SHP77 (cell line): ENCODE results near the gene SLC9A3.
A peak's percentile ranks its signal among the peaks of the same experiment; 100 is the strongest.
"Not testable (repeated sequence)": the region's sequence is repeated elsewhere in the genome, so short reads cannot be mapped to it uniquely, and the experiment has no call there.

Source experiments
- DNase-seq, 2 experiments: peaks; one replicate each; lab custom pipeline; 2025; lab: John Stamatoyannopoulos, UW

Gene SLC9A3

GRCh38 chr5:525916-526315, 1.7 kb upstream of the SLC9A3 start:
- no peak for DNase-seq

DNA sequence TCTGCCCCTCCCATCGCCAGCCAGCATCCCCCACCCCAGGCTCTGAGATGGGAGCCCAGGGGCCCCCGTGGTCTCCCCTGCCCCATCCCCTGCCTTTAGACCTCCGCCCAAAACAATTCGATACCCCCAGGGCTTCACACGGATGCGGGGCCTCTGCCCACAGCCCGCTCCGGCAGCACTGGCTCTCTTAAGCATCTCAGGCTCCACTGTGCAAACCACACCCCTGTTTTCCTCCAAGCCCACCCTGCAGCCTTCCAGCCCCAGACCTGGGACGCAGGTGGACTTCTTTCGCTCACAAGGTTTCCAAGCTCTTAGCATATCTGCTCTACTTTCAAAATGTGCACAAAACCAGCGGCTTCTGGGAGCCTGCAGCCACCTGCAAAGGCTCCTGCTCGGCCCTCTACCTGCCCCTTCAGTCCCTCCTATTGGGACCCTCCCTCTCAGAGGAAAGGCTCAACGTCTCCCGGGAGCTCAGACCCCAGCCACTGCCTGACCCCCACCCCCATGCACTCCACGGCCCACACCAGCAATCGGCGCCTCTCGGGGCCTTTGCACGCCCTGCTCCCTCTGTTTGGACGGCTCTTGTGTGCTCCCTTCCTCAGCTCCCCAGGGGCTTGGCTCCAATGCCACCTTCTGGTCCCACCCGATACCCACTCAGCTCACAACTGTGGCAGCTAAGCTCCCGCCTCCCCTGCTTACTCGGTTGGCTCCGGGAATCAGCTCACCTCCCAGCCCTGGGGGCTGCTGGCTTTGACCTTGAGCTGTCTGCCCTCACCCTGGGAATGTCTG, 918 bp upstream of the SLC9A3 start:
- DNase-seq, result no peak

GRCh38 chr5:523441-524222, 617 bp downstream of the SLC9A3 start:
- no peak for DNase-seq

DNA sequence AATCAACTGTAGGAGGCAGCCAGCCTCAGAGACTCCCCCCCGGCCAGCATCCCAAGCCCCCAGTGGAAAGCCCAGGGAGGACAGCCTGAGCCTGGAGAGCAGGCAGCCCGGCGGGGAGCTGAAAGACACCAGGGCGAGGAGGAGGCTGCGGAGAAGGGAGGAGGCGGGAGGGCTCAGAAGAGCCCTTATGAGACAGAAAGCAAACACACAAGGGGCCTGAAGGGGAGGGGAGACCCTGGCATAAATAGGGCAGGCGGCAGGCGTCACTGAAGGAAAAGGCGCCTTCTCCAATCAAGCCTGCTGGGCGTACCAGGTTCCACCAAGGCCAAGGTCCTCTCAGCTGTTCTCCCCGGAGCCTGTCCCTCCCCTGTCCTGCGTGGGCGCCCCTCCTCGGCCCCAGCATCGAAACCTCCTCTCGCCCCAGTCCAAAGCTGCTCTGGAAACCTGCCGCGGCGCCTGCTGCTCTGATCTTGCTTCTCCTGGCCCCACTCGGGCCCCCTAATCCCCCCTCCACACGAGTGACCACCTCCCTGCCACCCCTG, 1.3 kb downstream of the SLC9A3 start:
- peak; percentile 23 to 29 for DNase-seq

DNA sequence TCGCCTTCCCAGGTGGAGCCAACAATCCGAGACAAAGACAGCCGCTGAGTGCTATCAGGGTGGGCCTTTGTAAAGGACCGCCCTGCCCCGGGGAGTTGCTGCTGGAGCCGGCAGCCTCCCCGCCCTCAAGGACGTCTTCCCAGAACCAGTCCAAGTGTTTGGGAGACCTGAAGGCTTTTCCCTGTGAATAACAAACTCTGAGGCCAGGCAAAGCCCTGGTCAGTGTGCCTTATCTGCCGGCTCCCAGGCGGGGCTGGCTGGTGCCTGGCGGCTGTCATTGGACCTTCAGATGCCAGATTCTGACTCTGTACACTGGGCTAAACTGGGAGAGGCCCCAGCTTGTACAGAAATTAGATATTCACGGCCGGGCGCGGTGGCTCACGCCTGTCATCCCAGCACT, 2.1 kb downstream of the SLC9A3 start:
- no peak for DNase-seq

DNA sequence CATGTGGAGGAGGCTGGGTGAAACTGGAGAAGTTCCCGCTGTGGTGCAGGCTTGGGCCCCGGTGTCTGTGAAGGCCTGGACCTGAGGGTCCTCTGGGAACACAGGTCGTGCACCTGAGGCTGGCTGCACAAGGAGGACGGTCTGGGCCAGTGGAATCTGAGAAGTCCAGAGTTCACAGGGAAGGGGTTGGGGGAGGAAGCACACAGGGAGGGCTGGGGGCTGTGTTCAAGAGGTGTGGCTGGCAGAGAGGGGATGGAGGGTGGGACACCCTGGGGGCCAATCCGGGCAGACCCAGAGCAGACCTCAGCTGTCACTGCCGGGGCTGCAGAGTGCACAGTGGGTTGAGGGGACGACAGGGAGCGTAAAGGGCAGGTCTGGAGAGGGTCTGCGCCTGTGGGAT, 2.6 kb downstream of the SLC9A3 start:
- DNase-seq, result no peak

- DNase-seq, result no peak
Measured at GRCh38 chr5:520850-521226, 3.4 kb downstream of the SLC9A3 start.

DNA sequence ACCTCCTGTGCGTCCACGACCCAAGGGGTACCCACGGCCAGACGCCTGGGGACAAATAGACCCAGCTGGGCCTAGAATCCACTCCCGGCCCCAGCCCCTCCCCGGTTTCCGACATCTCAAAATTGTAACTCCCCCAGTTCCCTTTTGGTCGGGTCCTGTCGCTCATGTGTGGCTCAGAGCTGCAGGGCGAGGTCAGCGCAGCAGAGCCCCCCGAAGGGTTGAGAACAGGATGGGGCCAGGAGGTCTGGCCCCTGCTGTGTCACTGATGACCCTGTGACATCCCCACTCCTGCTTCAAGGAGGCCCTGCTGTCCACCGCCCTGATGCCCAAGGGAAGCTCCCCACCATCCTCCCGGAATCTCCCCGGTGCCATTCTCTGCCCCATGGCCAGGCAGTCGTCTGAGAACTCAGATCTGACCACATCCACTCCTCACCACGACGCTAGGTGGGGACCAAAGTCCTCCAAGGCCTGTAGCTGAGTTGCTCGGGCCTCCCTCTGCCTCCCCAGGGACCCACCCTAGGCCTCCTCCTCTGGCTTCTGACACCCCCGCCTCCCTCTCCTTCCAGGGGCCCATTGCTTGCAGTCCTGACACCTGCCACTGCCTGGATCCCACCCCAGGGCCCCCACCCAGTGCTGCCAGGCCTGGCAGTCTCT, 3.9 kb downstream of the SLC9A3 start:
- no peak for DNase-seq

DNA sequence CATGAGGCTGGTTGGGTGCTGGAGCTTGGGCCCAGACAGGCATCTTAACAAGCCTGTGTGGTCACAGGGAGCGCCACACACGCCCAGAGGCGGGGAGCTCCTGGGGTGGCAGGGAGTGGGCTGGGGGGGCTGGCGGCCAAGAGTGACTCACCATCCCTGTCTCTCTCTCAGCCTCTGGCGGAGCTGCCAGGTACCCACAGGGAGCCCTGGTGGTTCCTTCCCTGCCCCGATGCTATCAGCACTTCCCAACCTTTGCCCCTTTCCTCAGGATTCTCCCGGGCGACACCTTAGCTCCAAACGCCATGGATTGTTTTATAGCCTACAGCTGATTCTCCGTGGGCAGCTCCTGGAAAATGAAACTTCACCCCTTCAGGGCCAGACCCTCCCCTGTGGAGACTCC, 5.5 kb downstream of the SLC9A3 start:
- no peak for DNase-seq

DNA sequence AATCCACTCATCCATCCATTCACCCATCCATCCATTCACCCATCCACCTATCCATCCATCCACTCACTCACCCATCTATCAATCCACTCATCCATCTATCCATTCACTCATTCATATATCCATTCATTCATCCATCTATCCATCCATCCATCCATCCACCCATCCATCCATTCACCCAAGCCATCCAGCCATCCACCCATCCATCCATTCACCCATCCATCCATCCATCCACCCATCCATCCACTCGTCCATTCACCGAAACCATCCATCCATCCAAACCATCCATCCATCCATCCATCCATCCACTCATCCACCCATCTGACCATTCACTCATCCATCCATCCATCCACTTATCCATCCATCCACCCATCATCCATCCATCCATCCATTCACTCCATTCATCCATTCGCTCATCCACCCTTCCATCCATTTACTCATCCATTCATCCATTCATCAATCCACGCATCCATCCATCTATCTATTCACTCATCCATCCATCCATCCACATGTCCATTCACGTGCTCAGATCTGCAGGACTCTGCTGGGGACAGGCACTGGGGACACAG, 6.6 kb downstream of the SLC9A3 start:
- no peak for DNase-seq

GRCh38 chr5:516980-517379, 7.3 kb downstream of the SLC9A3 start:
- DNase-seq, result no peak

- DNase-seq, result no peak
Measured at GRCh38 chr5:516338-516925, 7.8 kb downstream of the SLC9A3 start.

DNA sequence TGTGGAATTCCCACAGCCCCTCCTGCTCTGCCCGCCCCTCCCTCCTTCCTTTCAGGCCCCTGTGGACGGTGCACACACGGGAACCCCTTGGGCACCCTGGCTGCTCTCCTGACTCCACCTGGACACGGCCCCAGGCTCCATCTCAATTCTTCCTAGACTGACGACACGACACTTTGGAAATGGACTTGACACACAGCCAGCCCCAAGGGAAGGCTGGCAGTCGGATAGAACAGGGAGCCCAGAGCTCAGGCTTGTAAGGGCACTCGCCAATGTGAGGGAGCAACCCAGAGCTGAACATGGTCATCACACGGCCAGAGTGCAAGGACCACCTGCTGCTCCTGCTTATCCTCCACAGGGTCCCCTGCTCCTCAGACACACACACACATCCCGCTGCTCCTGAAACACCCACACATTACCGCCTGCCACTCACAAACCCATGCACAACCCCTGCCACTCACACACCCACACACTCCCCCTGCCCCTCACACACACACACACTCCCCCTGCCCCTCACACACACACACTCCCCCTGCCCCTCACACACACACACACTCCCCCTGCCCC, 8.9 kb downstream of the SLC9A3 start:
- DNase-seq, result no peak

DNA sequence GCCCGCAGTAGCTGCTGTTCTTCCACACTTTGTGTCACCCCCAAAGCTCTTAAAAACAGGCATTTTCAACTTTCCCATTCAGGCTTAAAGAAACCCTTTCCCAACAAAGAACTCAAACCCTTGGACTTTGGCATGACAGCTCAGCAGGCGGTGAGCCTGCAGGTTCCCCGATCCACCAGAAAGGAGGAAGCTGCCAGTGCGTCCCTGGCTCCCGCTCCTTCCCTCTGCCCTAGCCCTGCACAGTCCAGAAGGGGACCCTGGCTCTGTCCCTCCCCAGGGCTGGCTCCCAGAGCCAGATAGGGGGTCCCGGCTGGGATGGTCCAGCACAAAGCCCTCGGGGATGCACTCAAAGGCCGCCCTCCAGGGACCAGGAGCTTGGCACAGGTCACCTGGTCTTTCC, 9.6 kb downstream of the SLC9A3 start:
- DNase-seq, result no peak

DNA sequence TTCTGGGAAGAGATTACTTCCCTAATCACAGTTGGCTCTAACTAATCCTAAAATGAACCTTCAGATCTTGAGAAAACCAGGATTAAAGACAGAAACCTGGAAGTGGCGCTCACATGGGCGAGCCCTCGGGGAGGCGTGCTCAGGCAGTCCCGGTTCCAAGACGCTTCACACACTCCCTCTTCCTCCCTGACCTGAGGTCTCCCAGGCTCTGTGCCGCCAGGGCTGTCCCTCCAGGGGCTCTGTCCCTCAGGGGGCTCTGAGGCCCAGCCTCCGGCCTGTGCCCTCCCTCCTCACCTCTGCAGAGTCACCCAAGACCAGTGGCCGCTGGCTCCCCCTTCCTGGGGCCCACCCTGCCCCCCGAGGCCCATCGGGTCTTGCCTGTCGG, 10.2 kb downstream of the SLC9A3 start:
- DNase-seq, result no peak

DNA sequence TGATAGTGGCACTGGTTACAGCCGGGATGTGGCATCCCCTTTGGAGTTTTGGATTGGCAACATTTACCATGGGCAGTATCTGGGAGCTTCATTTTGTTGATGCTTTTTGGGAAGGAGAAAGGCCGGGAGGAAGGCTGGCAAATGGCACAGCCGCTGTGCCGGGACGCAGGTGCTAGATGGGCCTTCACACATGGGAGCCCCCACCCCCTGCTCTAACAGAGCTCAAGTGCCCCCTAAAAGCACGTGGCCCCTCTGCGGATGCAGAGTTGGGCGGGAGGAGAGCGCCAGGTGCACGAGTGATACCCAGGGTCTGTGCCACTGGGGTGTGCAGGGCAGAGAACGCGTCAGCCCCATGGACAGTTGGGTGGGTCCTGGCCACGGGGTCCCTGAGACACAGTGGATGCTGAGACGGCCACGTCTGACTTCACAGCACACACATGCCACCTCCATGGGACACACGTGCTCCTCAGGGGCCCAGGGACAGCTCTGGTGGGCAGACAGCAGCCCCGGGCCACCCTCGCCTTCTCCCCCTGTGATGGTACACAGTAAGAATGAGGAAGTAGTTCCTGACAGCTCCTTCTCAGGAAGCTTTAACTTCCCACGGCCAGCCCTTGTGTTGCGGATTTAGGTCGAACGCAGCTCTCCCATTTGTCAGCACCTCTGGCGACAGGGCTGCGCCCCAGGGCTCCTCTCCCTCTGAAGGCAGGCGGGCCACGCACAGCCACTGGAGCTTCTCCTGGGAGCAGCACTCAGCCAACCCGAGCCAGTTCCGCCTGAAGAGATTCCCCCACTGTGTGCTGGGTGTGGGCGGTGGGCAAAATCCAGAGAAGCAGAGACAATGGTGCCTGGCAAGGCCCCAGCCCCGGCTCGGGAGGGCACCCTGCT, 10.8 kb downstream of the SLC9A3 start:
- no peak for DNase-seq

- no peak for DNase-seq
Measured at GRCh38 chr5:511476-511875, 12.8 kb downstream of the SLC9A3 start.

DNA sequence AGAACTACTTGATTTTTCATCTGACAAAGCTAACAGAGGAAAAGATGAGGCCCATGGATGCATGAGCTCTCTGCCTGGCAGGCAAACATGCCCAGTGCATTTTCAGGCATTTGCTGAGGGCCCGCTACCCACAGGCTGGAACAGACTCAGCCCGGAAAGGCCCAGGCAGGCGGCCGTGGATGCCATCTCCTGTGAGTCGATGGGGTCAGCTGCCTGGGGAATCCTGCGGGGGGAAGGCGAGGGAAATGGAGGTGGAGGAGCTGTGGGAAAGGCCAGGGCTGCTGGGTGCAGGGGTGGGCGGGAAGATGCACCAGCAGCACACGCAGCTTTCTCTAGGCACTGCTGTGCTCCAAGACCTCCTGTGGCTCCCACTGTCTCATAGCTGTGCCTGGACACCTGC, 13.7 kb downstream of the SLC9A3 start:
- no peak for DNase-seq

DNA sequence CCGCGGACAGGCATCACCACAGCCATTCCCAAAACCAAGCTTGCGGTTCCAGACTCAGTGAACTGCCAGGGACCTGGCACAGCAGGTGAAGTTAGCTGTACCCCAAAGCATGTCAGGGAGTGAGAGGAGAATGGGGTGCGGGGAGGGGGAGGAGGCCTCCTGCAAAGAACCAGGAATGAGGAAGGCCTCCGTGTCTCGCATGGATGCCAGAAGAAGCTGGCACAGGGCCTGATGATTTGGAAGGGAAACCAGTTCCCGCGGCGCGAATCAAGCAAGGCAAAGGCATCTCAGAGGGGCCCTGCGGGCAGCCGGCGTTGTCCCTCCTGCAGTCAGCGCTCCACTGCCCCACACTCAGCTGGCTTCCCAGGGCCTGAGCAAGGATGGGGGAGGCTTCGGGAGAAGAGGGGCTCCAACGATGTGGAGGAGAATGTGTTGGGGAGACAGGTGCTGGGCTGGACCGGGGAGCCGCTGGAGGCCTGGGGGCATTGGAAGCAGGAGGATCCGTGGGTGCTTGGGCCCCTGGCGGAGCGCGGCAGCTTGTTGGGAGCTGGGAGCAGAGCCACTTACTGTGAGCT, 14.6 kb downstream of the SLC9A3 start:
- DNase-seq, result no peak

DNA sequence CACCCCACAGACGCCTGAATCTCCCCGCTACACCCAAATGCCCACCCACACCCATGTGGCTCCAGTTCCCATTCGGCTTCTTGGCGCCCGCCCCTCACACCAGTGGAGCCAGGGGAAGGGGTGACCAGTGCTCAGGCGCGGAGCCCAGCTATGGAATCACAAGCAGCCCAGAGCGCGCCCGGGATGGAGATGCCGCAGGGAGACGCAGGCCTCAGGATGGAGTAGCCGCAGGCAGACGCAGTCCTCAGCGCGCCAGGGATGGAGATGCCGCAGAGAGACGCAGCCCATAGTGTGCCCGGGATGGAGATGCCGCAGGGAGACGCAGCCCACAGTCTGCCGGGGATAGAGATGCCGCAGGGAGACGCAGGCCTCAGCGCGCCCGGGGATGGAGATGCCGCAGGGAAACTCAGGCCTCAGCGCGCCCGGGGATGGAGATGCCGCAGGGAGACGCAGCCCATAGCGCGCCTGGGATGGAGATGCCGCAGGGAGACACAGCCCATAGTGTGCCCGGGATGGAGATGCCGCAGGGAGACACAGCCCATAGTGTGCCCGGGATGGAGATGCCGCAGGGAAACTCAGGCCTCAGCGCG, 16.2 kb downstream of the SLC9A3 start:
- DNase-seq, result not testable (repeated sequence)
